Measurements from ENCODE around the gene CTDSP1.

CTDSP1 gene

DNA sequence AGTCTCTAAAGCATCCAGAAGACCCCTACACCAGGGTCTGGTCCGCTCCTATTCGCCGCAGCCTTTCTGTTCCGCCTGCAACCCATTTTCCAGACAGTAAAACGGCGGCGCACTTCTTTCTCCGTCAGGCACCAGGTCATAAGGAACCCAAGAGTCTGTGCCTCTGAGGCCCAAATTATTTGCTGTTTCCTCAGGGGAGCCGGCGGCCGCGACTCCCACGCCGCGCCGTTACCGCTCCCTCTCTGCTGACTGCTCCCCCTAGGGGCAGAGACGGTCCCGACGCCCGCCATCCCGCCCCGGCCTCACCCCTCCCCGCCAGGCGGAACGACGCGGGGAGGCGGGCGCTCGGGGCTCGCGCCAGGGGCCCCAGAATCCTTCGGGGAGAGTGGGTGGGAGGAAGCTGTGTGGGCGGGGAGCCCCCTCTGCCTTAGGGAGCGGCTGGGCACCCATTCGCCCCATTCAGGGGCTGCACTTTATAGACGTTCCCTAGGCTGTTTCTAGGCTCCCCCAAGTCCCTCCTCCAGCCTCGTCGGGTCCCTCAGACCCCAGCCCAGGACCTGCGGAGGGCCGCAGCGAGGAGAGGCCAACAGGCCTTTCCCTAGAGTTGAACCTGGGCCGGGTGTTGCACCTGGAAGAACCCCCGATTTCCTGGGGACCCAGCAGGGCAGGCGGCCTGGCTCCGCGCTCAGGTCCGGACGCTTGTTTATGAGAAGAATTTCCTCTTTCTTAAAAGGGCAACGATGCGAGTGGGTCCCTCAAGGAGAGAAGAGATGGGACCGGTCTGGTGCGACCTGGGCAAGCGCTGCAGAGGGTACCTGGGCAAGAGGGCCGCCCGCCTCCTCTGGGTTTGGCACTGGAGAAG, 3.6 kb upstream of the CTDSP1 start:
- H3K27ac ChIP-seq (ENCODE audit: low read length), result peak overlapping the region; percentile 95
- peaks cover 2% of the 10 kb centered on the region for H4K20me1 ChIP-seq (ENCODE audit: insufficient read depth, low read length)
- H3K9me3 ChIP-seq (ENCODE audit: insufficient read depth, low read length, severe bottlenecking), result no peaks in the 10 kb centered on the region
- ATAC-seq (ENCODE audit: insufficient read depth, low read depth) (peak; percentile 67), DNase-seq (peak; percentile 96)
- H3K9ac ChIP-seq (ENCODE audit: low read depth, low read length), result peak overlapping the region; percentile 90
- peaks cover 36% of the 10 kb centered on the region for H3K79me2 ChIP-seq (ENCODE audit: insufficient read depth, low read length)
- peaks cover 41% of the 10 kb centered on the region for H3K4me1 ChIP-seq (ENCODE audit: insufficient read depth, low read length)
- H3K27me3 ChIP-seq (ENCODE audit: insufficient read depth, low read length, poor library complexity), result no peaks in the 10 kb centered on the region
- TF ChIP-seq, protein P1, sequence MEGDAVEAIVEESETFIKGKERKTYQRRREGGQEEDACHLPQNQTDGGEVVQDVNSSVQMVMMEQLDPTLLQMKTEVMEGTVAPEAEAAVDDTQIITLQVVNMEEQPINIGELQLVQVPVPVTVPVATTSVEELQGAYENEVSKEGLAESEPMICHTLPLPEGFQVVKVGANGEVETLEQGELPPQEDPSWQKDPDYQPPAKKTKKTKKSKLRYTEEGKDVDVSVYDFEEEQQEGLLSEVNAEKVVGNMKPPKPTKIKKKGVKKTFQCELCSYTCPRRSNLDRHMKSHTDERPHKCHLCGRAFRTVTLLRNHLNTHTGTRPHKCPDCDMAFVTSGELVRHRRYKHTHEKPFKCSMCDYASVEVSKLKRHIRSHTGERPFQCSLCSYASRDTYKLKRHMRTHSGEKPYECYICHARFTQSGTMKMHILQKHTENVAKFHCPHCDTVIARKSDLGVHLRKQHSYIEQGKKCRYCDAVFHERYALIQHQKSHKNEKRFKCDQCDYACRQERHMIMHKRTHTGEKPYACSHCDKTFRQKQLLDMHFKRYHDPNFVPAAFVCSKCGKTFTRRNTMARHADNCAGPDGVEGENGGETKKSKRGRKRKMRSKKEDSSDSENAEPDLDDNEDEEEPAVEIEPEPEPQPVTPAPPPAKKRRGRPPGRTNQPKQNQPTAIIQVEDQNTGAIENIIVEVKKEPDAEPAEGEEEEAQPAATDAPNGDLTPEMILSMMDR (IDR thresholded peaks at IDR 0.05; ENCODE audit: borderline replicate concordance, extremely low read depth, low read length, poor library complexity, severe bottlenecking), result peak; percentile 82
- no peak for TF ChIP-seq EZH2 (IDR thresholded peaks at IDR 0.05; ENCODE audit: borderline replicate concordance, low read depth, low read length, severe bottlenecking)
- peak overlapping the region; percentile 67 for H3K4me2 ChIP-seq (ENCODE audit: insufficient read depth, low read length)
- H3K36me3 ChIP-seq (ENCODE audit: insufficient read depth, low read length), result peaks cover 1% of the 10 kb centered on the region; the same call in 1 of the 2 replicates
- H2AFZ ChIP-seq (ENCODE audit: low read depth, low read length), result peak overlapping the region; percentile 93
- H3K4me3 ChIP-seq (ENCODE audit: low read depth in 1 of 2, low read length in 2 of 2), result peak overlapping the region; percentile 46 to 67; a peak in 3 of 4 replicates

DNA sequence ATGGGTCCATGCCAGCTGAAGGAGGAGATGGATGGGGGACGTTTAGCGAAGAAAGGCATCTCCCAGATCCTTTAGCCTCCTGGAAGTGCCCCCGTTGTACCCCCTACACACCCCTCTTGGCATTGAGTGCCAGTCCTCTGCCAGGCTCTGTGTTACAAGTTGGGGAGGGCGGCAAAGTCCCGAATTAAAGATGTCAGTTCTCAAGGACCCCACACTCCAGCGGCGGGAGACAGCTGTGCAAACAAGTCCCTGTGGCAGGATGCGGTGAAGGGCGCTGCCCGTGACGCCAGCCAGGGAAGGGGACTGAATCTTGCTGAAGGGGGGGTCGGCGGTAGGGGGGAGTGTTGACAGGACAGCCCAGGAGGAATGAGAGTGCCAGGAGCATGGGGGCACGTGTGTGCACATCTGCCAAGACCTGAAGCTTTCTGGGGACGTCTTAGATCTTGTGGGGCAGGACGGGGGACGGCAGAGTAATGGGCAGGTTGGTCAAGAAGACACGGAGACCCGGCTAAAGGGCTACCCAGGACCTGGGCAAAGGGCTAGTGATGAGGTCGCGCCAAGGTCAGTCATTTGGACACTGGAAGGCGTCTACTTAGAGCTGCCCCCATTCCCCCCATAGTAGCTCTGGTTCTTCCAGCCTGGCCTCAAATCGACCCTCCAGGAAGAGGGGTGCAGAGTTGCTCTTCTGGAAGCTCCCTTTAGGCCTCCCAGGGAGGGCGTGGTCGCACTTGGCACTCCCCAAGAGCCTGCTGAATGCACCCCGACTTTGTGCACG, 2.8 kb upstream of the CTDSP1 start:
- peaks cover 49% of the 10 kb centered on the region for H3K4me1 ChIP-seq (ENCODE audit: insufficient read depth, low read length)
- peak overlapping the region; percentile 67 for H3K4me2 ChIP-seq (ENCODE audit: insufficient read depth, low read length)
- peak overlapping the region; percentile 76 for H2AFZ ChIP-seq (ENCODE audit: low read depth, low read length)
- TF ChIP-seq, protein P1 (IDR thresholded peaks at IDR 0.05; ENCODE audit: borderline replicate concordance, extremely low read depth, low read length, poor library complexity, severe bottlenecking), result no peak
- no peak for TF ChIP-seq EZH2 (IDR thresholded peaks at IDR 0.05; ENCODE audit: borderline replicate concordance, low read depth, low read length, severe bottlenecking)
- peaks cover 9% of the 10 kb centered on the region for H3K36me3 ChIP-seq (ENCODE audit: insufficient read depth, low read length)
- H3K9ac ChIP-seq (ENCODE audit: low read depth, low read length), result peak overlapping the region; percentile 90
- ATAC-seq (ENCODE audit: insufficient read depth, low read depth), result peak; percentile 38
- peak; percentile 92 for DNase-seq
- H3K79me2 ChIP-seq (ENCODE audit: insufficient read depth, low read length), result peaks cover 44% of the 10 kb centered on the region
- H3K4me3 ChIP-seq (ENCODE audit: low read depth in 1 of 2, low read length in 2 of 2), result peak overlapping the region; percentile 46 to 67; a peak in 3 of 4 replicates
- peak overlapping the region; percentile 95 for H3K27ac ChIP-seq (ENCODE audit: low read length)
- no peaks in the 10 kb centered on the region for H3K9me3 ChIP-seq (ENCODE audit: insufficient read depth, low read length, severe bottlenecking)
- peaks cover 10% of the 10 kb centered on the region for H4K20me1 ChIP-seq (ENCODE audit: insufficient read depth, low read length)
- no peaks in the 10 kb centered on the region for H3K27me3 ChIP-seq (ENCODE audit: insufficient read depth, low read length, poor library complexity)

DNA sequence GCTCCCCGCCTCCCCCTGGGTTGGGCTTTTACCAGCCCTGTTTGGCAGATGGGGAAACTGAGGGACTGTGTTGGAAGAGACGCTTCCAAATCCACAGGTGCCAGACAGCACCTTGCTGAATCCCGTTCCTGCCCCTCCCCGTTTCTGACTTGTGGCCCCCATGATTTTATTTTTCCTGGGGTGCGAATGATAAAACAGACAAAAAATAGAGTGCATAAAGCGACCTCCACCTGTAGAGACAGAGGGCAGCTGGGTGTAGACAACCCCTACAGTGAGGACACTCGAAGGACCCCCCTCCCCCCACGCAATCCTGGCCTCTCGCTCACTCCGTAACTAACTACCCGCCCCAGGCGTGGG, 2.2 kb upstream of the CTDSP1 start:
- Histone ChIP-seq H2AFZ (ENCODE audit: low read depth, low read length) (peak overlapping the region; percentile 76), H4K20me1 (ENCODE audit: insufficient read depth, low read length) (peaks cover 15% of the 10 kb centered on the region), H3K4me1 (ENCODE audit: insufficient read depth, low read length) (peaks cover 54% of the 10 kb centered on the region), H3K4me3 (ENCODE audit: low read depth in 1 of 2, low read length in 2 of 2) (peak overlapping the region; percentile 46 to 67; a peak in 3 of 4 replicates), H3K27me3 (ENCODE audit: insufficient read depth, low read length, poor library complexity) (no peaks in the 10 kb centered on the region), H3K79me2 (ENCODE audit: insufficient read depth, low read length) (peaks cover 50% of the 10 kb centered on the region), H3K9me3 (ENCODE audit: insufficient read depth, low read length, severe bottlenecking) (no peaks in the 10 kb centered on the region), H3K27ac (ENCODE audit: low read length) (peak overlapping the region; percentile 95), H3K9ac (ENCODE audit: low read depth, low read length) (peak overlapping the region; percentile 90), H3K4me2 (ENCODE audit: insufficient read depth, low read length) (peak overlapping the region; percentile 67), H3K36me3 (ENCODE audit: insufficient read depth, low read length) (peaks cover 15% of the 10 kb centered on the region)
- TF ChIP-seq, protein P1 (IDR thresholded peaks at IDR 0.05; ENCODE audit: borderline replicate concordance, extremely low read depth, low read length, poor library complexity, severe bottlenecking), result no peak
- no peak for TF ChIP-seq EZH2 (IDR thresholded peaks at IDR 0.05; ENCODE audit: borderline replicate concordance, low read depth, low read length, severe bottlenecking)
- no peak for DNase-seq
- no peak for ATAC-seq (ENCODE audit: insufficient read depth, low read depth)

Data from DND-41 (cell line).